Lung (tissue), 12 donors: Measurements from ENCODE around the gene CABLES1. TPM values are rescaled to one million over a fixed set of nuclear protein-coding genes. Genes with fewer than 3 reads are reported as not detected.

Experiments
- ATAC-seq: fragments of 200-7000 bp; cut with Tn5 transposase; one replicate; pipeline ENCODE4 v1.9.1; 2020; ENCODE audit warnings: moderate number of reproducible peaks; ENCODE audit not compliant: insufficient read depth, low FRiP score
- DNase-seq, 3 donors: peaks; one replicate each; pipeline ENCODE4 v3.0.0-alpha.2; 2013 to 2017
- H3K27ac ChIP-seq, 2 donors: one replicate each; pipeline ENCODE4 v1.5.1; 2013; ENCODE audit warnings: mild to moderate bottlenecking in 2 of 2, moderate library complexity in 2 of 2, control low read depth in 1 of 2, inconsistent platforms in 1 of 2, low read depth in 1 of 2, low read length in 1 of 2
- H3K27me3 ChIP-seq, 3 donors: one replicate each; pipeline ENCODE4 v1.5.1; 2013; ENCODE audit warnings: low read length in 2 of 3; ENCODE audit not compliant: control insufficient read depth in 3 of 3, insufficient read depth in 3 of 3
- H3K36me3 ChIP-seq, 4 donors: one replicate each; pipeline ENCODE4 v1.5.1; 2013; ENCODE audit warnings: low read length in 4 of 4, mild to moderate bottlenecking in 1 of 4, moderate library complexity in 1 of 4; ENCODE audit not compliant: control insufficient read depth in 4 of 4, insufficient read depth in 4 of 4
- H3K4me1 ChIP-seq, 5 donors: one replicate each; pipeline ENCODE4 v1.5.1; 2013; ENCODE audit warnings: low read length in 5 of 5, mild to moderate bottlenecking in 2 of 5, moderate library complexity in 1 of 5; ENCODE audit not compliant: control insufficient read depth in 5 of 5, insufficient read depth in 5 of 5
- H3K4me3 ChIP-seq: one replicate; pipeline ENCODE4 v1.5.1; 2013; ENCODE audit warnings: mild to moderate bottlenecking, control low read depth, moderate library complexity
- H3K9ac ChIP-seq, 2 donors: one replicate each; pipeline ENCODE4 v1.5.1; 2013; ENCODE audit warnings: low read length in 2 of 2, control low read depth in 1 of 2; ENCODE audit not compliant: insufficient read depth in 1 of 2
- H3K9me3 ChIP-seq, 4 donors: one replicate each; pipeline ENCODE4 v1.5.1; 2013; ENCODE audit warnings: low read length in 3 of 4, mild to moderate bottlenecking in 1 of 4, moderate library complexity in 1 of 4; ENCODE audit not compliant: control insufficient read depth in 4 of 4, insufficient read depth in 3 of 4
- CTCF ChIP-seq: IDR thresholded peaks from 2 replicates; pipeline ENCODE4 v1.5.1; 2012; ENCODE audit warnings: mild to moderate bottlenecking; ENCODE audit errors: control extremely low read depth, extremely low read depth
- WGBS, 2 donors: extraction: QIAGEN DNeasy Blood & Tissue Kit; methylation state at CpG; one replicate each; pipeline ENCODE4 v1.1.7; 2013; 5-methylcytosine and 5-hydroxymethylcytosine counted together
- polyA plus RNA-seq, 2 donors: library from polyadenylated mRNA; stranded (reverse); fragments of 200-250 nt; gene quantifications; one replicate each; pipeline ENCODE4 v1.2.1, GENCODE V29; 2013
- total RNA-seq, 2 donors: library from RNA; depleted of rRNA in 1 of 2; stranded (reverse); fragments of >200 nt in 1 of 2; gene quantifications; one replicate each; pipeline ENCODE4 v1.2.1, GENCODE V29; 2014 to 2021
- donor health status: control.
- donor health status: control.
- donor health status: Bipolar disorder and iron deficiency.
- donor health status: healthy.
- donor health status: DM: yes; HTN: yes; CAD: no.

CABLES1 gene
- total and polyA plus RNA-seq, 4 donors, result 4.2 to 32.6 (median 14.7) TPM

GRCh38 chr18:23200756-23201155, 65.5 kb downstream of the CABLES1 start:
- Histone ChIP-seq H3K9me3 (no peaks in the 10 kb centered on the region), H3K36me3 (peaks cover 0 to 11% (median 4%) of the 10 kb centered on the region in 4 donors), H3K27me3 (no peaks in the 10 kb centered on the region), H3K4me3 (no peak overlapping the region), H3K4me1 (peaks cover 0 to 12% (median 10%) of the 10 kb centered on the region in 5 donors), H3K9ac (no peak overlapping the region), H3K27ac (no peak overlapping the region)
- 88 to 90% methylated on average over 8 of the region's 8 CpGs for WGBS, 2 donors
- DNase-seq (no peak), ATAC-seq (no peak)
- no peak for TF ChIP-seq CTCF

GRCh38 chr18:23201741-23202140, 66.5 kb downstream of the CABLES1 start:
- Histone ChIP-seq H3K27me3 (no peaks in the 10 kb centered on the region), H3K36me3 (peaks cover 0 to 12% (median 4%) of the 10 kb centered on the region in 4 donors), H3K4me1 (peaks cover 0 to 4% (median 1%) of the 10 kb centered on the region in 5 donors), H3K4me3 (no peak overlapping the region), H3K27ac (no peak overlapping the region), H3K9me3 (no peaks in the 10 kb centered on the region), H3K9ac (no peak overlapping the region)
- 70 to 83% methylated on average over 10 of the region's 10 CpGs for WGBS, 2 donors
- ATAC-seq (no peak), DNase-seq (no peak)
- TF ChIP-seq CTCF, result no peak

GRCh38 chr18:23203891-23204432, 68.7 kb downstream of the CABLES1 start:
- WGBS, 2 donors, result 88 to 91% methylated on average over 15 of the region's 15 CpGs
- ATAC-seq (no peak), DNase-seq (no peak)
- peaks cover 0 to 7% (median 0%) of the 10 kb centered on the region in 4 donors for H3K9me3 ChIP-seq
- no peak for TF ChIP-seq CTCF
- H3K4me3 ChIP-seq, result no peak overlapping the region
- H3K9ac ChIP-seq, result no peak overlapping the region
- no peaks in the 10 kb centered on the region for H3K27me3 ChIP-seq
- no peak overlapping the region for H3K27ac ChIP-seq
- no peaks in the 10 kb centered on the region for H3K4me1 ChIP-seq
- peaks cover 0 to 15% (median 5%) of the 10 kb centered on the region in 4 donors for H3K36me3 ChIP-seq
